Sigmoid colon (tissue), 4 donors: ENCODE measurements around the gene DOCK8.
"Not testable (repeated sequence)": the region's sequence is repeated elsewhere in the genome, so short reads cannot be mapped to it uniquely, and the experiment has no call there.

Experiments
- EP300 ChIP-seq, 4 donors: sonication (generic); formaldehyde crosslinking; IDR thresholded peaks; one replicate each; pipeline ENCODE4 v1.6.1; 2017; ENCODE audit warnings: antibody characterized with exemption in 4 of 4
- POLR2A ChIP-seq, 2 donors: fragments of 450-650 bp; IDR thresholded peaks; one replicate each; pipeline ENCODE4 v1.6.1; 2016; ENCODE audit warnings: antibody characterized with exemption in 2 of 2, mild to moderate bottlenecking in 2 of 2, moderate library complexity in 2 of 2
- POLR2AphosphoS5 ChIP-seq, 4 donors: sonication (generic); formaldehyde crosslinking; IDR thresholded peaks; one replicate each; pipeline ENCODE4 v1.6.1; 2017; ENCODE audit warnings: antibody characterized with exemption in 4 of 4
- TF ChIP-seq, protein P1 (sequence below), 4 experiments: fragments of 450-650 bp in 3 of 4; fragments of 200-600 bp in 1 of 4; IDR thresholded peaks; one replicate each; pipeline ENCODE4 v1.5.1; 2016 to 2019; ENCODE audit warnings: antibody characterized with exemption in 4 of 4, mild to moderate bottlenecking in 3 of 4, moderate library complexity in 2 of 4

- not testable (repeated sequence) for TF ChIP-seq EP300, POLR2AphosphoS5, POLR2A (IDR thresholded peaks at IDR 0.05)
- TF ChIP-seq, protein P1, sequence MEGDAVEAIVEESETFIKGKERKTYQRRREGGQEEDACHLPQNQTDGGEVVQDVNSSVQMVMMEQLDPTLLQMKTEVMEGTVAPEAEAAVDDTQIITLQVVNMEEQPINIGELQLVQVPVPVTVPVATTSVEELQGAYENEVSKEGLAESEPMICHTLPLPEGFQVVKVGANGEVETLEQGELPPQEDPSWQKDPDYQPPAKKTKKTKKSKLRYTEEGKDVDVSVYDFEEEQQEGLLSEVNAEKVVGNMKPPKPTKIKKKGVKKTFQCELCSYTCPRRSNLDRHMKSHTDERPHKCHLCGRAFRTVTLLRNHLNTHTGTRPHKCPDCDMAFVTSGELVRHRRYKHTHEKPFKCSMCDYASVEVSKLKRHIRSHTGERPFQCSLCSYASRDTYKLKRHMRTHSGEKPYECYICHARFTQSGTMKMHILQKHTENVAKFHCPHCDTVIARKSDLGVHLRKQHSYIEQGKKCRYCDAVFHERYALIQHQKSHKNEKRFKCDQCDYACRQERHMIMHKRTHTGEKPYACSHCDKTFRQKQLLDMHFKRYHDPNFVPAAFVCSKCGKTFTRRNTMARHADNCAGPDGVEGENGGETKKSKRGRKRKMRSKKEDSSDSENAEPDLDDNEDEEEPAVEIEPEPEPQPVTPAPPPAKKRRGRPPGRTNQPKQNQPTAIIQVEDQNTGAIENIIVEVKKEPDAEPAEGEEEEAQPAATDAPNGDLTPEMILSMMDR (IDR thresholded peaks at IDR 0.05): not testable (repeated sequence)
Observed at GRCh38 chr9:233708-234107, 19.0 kb downstream of the DOCK8 start.
